COLO668 (cell line): ENCODE measurements around the gene RNF150.

Source experiments
- DNase-seq: peaks from one replicate; lab custom pipeline; 2025; ENCODE audit not compliant: unreplicated experiment; lab: John Stamatoyannopoulos, UW

Gene RNF150

GRCh38 chr4:140870427-140870826, 262.8 kb downstream of the RNF150 start:
- peak; percentile 8 for DNase-seq

GRCh38 chr4:140869446-140869845, 263.8 kb downstream of the RNF150 start:
- DNase-seq: no peak

- DNase-seq: no peak
Measured at GRCh38 chr4:140867356-140867755, 265.9 kb downstream of the RNF150 start.

GRCh38 chr4:140866492-140867005, 266.7 kb downstream of the RNF150 start:
- no peak for DNase-seq

GRCh38 chr4:140865253-140866217, 267.7 kb downstream of the RNF150 start:
- DNase-seq: no peak

GRCh38 chr4:140863197-140863596, 270.1 kb downstream of the RNF150 start:
- no peak for DNase-seq

- DNase-seq: no peak
Measured at GRCh38 chr4:140862177-140862442, 271.2 kb downstream of the RNF150 start.

GRCh38 chr4:140861359-140862176, 271.7 kb downstream of the RNF150 start:
- DNase-seq: peak; percentile 73

- DNase-seq: no peak
Measured at GRCh38 chr4:140858897-140859296, 274.4 kb downstream of the RNF150 start.

GRCh38 chr4:140857111-140857510, 276.2 kb downstream of the RNF150 start:
- DNase-seq: no peak

- no peak for DNase-seq
Measured at GRCh38 chr4:140856621-140857062, 276.6 kb downstream of the RNF150 start.

GRCh38 chr4:140854168-140854567, 279.1 kb downstream of the RNF150 start:
- DNase-seq: no peak

- no peak for DNase-seq
Measured at GRCh38 chr4:140851804-140852203, 281.5 kb downstream of the RNF150 start.

- peak; percentile 51 for DNase-seq
Measured at GRCh38 chr4:140851032-140851636, 282.1 kb downstream of the RNF150 start.

- no peak for DNase-seq
Measured at GRCh38 chr4:140849526-140849925, 283.7 kb downstream of the RNF150 start.

- DNase-seq: no peak
Measured at GRCh38 chr4:140846736-140847135, 286.5 kb downstream of the RNF150 start.

- DNase-seq: no peak
Measured at GRCh38 chr4:140844061-140844460, 289.2 kb downstream of the RNF150 start.

GRCh38 chr4:140841186-140841585, 292.1 kb downstream of the RNF150 start:
- DNase-seq: no peak

GRCh38 chr4:140839888-140840790, 293.1 kb downstream of the RNF150 start:
- no peak for DNase-seq

- DNase-seq: no peak
Measured at GRCh38 chr4:140839406-140839805, 293.9 kb downstream of the RNF150 start.
